GM23338 (cell line): ENCODE data around the gene RNF181. TPM values are rescaled to one million over a fixed set of nuclear protein-coding genes. Genes with fewer than 3 reads are reported as not detected.

ENCODE experiments used
- ATAC-seq: fragments of 200-7000 bp; cut with Tn5 transposase; 3 replicates; pipeline ENCODE4 v1.9.1; 2020
- DNase-seq: peaks from one replicate; pipeline ENCODE4 v3.0.0-alpha.2; 2015; ENCODE audit warnings: low spot score
- H2AFZ ChIP-seq: fragments of 200-600 bp; sonication (generic); 2 replicates; pipeline ENCODE4 v1.8.0; 2016; ENCODE audit warnings: antibody characterized with exemption, mild to moderate bottlenecking, moderate library complexity
- H3F3A ChIP-seq: fragments of 200-600 bp; sonication (generic); replicated peaks from 2 replicates; pipeline ENCODE4 v1.8.0; 2017; ENCODE audit warnings: antibody characterized with exemption, mixed run types, low read depth
- H3K27ac ChIP-seq: fragments of 200-600 bp; sonication (generic); 2 replicates; pipeline ENCODE4 v1.6.1; 2016; ENCODE audit warnings: low read depth
- H3K27me3 ChIP-seq: fragments of 200-600 bp; sonication (generic); 2 replicates; pipeline ENCODE4 v1.8.0; 2016; ENCODE audit warnings: mild to moderate bottlenecking, mixed run types, moderate library complexity; ENCODE audit not compliant: insufficient read depth
- H3K36me3 ChIP-seq: fragments of 200-600 bp; sonication (generic); 2 replicates; pipeline ENCODE4 v1.8.0; 2016; ENCODE audit warnings: mild to moderate bottlenecking; ENCODE audit not compliant: insufficient read depth
- H3K4me1 ChIP-seq: fragments of 200-600 bp; sonication (generic); 2 replicates; pipeline ENCODE4 v1.8.0; 2016; ENCODE audit warnings: mild to moderate bottlenecking, moderate library complexity; ENCODE audit not compliant: insufficient read depth
- H3K4me2 ChIP-seq: fragments of 200-600 bp; sonication (generic); 2 replicates; pipeline ENCODE4 v1.7.1; 2017; ENCODE audit warnings: mixed run types
- H3K4me3 ChIP-seq: fragments of 200-600 bp; sonication (generic); 2 replicates; pipeline ENCODE4 v1.6.1; 2016; ENCODE audit warnings: mixed run types
- H3K79me2 ChIP-seq: fragments of 200-600 bp; sonication (generic); replicated peaks from 2 replicates; pipeline ENCODE4 v1.8.0; 2017; ENCODE audit warnings: mild to moderate bottlenecking; ENCODE audit not compliant: insufficient read depth
- H3K9me2 ChIP-seq: fragments of 200-600 bp; sonication (generic); 2 replicates; pipeline ENCODE4 v1.8.0; 2017; ENCODE audit not compliant: insufficient read depth
- H4K20me1 ChIP-seq: fragments of 200-600 bp; sonication (generic); replicated peaks from 2 replicates; pipeline ENCODE4 v1.8.0; 2017; ENCODE audit warnings: mild to moderate bottlenecking; ENCODE audit not compliant: insufficient read depth
- H3K27ac Mint-ChIP-seq: 2 replicates; pipeline ENCODE4 v1.8.0; 2020; ENCODE audit warnings: inconsistent platforms, mild to moderate bottlenecking, moderate library complexity, mixed read lengths
- H3K27me3 Mint-ChIP-seq: 3 replicates; pipeline ENCODE4 v1.8.0; 2022; ENCODE audit warnings: low read depth, mild to moderate bottlenecking, moderate library complexity, mixed read lengths, inconsistent platforms; ENCODE audit not compliant: insufficient read depth, poor library complexity
- H3K36me3 Mint-ChIP-seq: 3 replicates; pipeline ENCODE4 v1.8.0; 2021; ENCODE audit warnings: low read depth, mild to moderate bottlenecking, inconsistent platforms, moderate library complexity, mixed read lengths
- H3K4me1 Mint-ChIP-seq: 3 replicates; pipeline ENCODE4 v1.8.0; 2020; ENCODE audit warnings: mild to moderate bottlenecking, inconsistent platforms, mixed read lengths
- H3K4me3 Mint-ChIP-seq: 3 replicates; pipeline ENCODE4 v1.8.0; 2021; ENCODE audit warnings: moderate library complexity, mild to moderate bottlenecking, inconsistent platforms, mixed read lengths
- H3K9me3 Mint-ChIP-seq: 3 replicates; pipeline ENCODE4 v1.8.0; 2020; ENCODE audit warnings: moderate library complexity, mild to moderate bottlenecking, inconsistent platforms, mixed read lengths
- CREB1 ChIP-seq: fragments of 250-450 bp; sonication (Bioruptor Pico); IDR thresholded peaks from 2 replicates; pipeline ENCODE4 v1.5.0; 2020; ENCODE audit warnings: low read depth, mild to moderate bottlenecking, moderate library complexity
- ETS1 ChIP-seq: IDR thresholded peaks from 2 replicates; pipeline ENCODE4 v1.6.1; 2016; ENCODE audit warnings: antibody characterized with exemption
- EZH2 ChIP-seq: fragments of 200-600 bp; sonication (generic); IDR thresholded peaks from one replicate; pipeline ENCODE4 v1.8.0; 2017; ENCODE audit warnings: antibody characterized with exemption, mild to moderate bottlenecking, low read depth; ENCODE audit not compliant: unreplicated experiment
- EZH2phosphoT487 ChIP-seq: fragments of 200-600 bp; sonication (generic); IDR thresholded peaks from one replicate; pipeline ENCODE4 v1.8.1; 2018; ENCODE audit warnings: antibody characterized with exemption; ENCODE audit not compliant: unreplicated experiment
- JUNB ChIP-seq: IDR thresholded peaks from one replicate; pipeline ENCODE4 v1.6.1; 2016; ENCODE audit warnings: antibody characterized with exemption; ENCODE audit not compliant: unreplicated experiment
- POLR2AphosphoS5 ChIP-seq: IDR thresholded peaks from 2 replicates; pipeline ENCODE4 v1.6.1; 2016; ENCODE audit warnings: antibody characterized with exemption, low read depth
- REST ChIP-seq: IDR thresholded peaks from one replicate; pipeline ENCODE4 v1.6.1; 2018; ENCODE audit warnings: antibody characterized with exemption; ENCODE audit not compliant: unreplicated experiment
- STAT1 ChIP-seq: IDR thresholded peaks from one replicate; pipeline ENCODE4 v1.6.1; 2016; ENCODE audit warnings: antibody characterized with exemption; ENCODE audit not compliant: unreplicated experiment
- ZNF114 ChIP-seq: fragments of 250-450 bp; sonication (Bioruptor Pico); IDR thresholded peaks from 2 replicates; pipeline ENCODE4 v1.5.0; 2020; ENCODE audit warnings: mild to moderate bottlenecking, moderate library complexity
- ZNF331 ChIP-seq: fragments of 250-450 bp; sonication (Bioruptor Pico); IDR thresholded peaks from 2 replicates; pipeline ENCODE4 v1.5.0; 2020; ENCODE audit warnings: low read depth, mild to moderate bottlenecking, moderate library complexity
- polyA plus RNA-seq: library from polyadenylated mRNA; unstranded; fragments of >200 nt; fragmentation: Nextera tagmentation; extraction: Ambion mirVana; gene quantifications from 2 replicates; pipeline ENCODE4 v1.2.1, GENCODE V29; 2016
- total RNA-seq: library from RNA; depleted of rRNA; stranded (reverse); fragments of >200 nt; shearing (Covaris generic); gene quantifications from 2 replicates; pipeline ENCODE4 v1.2.3, GENCODE V29; 2014
- TF ChIP-seq, protein P1 (sequence below): fragments of 250-450 bp; sonication (Bioruptor Pico); IDR thresholded peaks from 2 replicates; pipeline ENCODE4 v1.5.0; 2020; ENCODE audit warnings: mild to moderate bottlenecking, moderate library complexity

Gene RNF181
- total and polyA plus RNA-seq, 2 experiments from 2014 or later = 114 to 260 TPM

GRCh38 chr2:85600235-85600575, 4.7 kb downstream of the RNF181 start (continued):
- TF ChIP-seq REST (no peak), POLR2AphosphoS5 (no peak)

DNA sequence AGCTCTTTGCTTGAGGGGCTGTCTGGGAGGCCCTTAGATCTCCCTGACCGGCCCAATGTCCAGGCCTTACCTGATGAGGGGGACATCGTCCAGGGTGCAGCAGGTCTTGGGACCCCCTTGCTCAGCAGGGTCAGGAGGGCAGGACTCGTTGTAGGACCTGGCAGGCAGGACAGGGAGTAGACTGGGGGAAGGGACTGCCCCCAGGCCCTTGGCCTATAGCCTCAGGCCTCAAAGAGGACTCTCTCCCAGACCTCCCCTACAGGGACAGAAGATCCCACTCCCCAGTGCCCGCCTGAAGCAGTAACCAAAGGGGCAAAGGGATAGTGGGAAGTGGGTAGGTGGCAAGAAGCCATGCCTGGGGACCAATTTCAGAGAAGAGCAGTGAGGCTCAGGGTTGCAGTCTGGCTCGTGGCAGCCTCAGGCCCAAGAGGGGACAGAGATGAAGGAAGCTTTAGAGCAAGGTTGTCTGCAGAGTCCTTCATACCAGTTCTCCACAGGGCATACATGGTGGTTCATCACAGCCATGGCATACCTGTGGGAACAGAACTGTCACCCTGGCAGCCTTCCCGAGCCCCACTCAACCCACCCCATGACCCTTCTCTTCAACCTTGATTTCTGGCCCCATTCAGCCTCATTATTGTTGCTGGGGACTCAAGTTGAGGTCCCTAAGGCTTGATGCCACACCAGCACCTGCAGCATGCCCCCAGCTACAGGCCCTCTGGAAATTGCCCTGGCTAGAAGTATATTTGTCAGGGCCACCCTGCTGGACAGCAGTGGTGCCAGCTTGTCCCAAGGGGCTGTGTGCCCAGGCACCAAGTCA, 5.6 kb downstream of the RNF181 start:
- Mint-ChIP-seq H3K4me3 (peak overlapping the region; percentile 86), H3K4me1 (peaks cover 9% of the 10 kb centered on the region), H3K27me3 (peaks cover 25% of the 10 kb centered on the region), H3K27ac (no peak overlapping the region), H3K36me3 (peaks cover 14% of the 10 kb centered on the region; the same call in 1 of the 3 replicates), H3K9me3 (peaks cover 3% of the 10 kb centered on the region; the same call in 1 of the 3 replicates)
- DNase-seq = no peak
- Histone ChIP-seq H3K36me3 (no peaks in the 10 kb centered on the region; the same call in 1 of the 2 replicates), H3K27ac (no peak overlapping the region), H3F3A (0 out of 2 replicates have a peak, but pooled peaks cover 8% of the 10 kb centered on the region), H3K9me2 (no peaks in the 10 kb centered on the region), H4K20me1 (peaks cover 20% of the 10 kb centered on the region), H3K4me2 (peak overlapping the region; percentile 93), H3K27me3 (no peaks in the 10 kb centered on the region), H3K4me3 (peak overlapping the region; percentile 96), H3K79me2 (peaks cover 33% of the 10 kb centered on the region), H3K4me1 (peaks cover 8% of the 10 kb centered on the region), H2AFZ (no peak overlapping the region)
- no peak for ATAC-seq
- no peak for TF ChIP-seq STAT1
- TF ChIP-seq EZH2phosphoT487 = no peak
- TF ChIP-seq, protein P1, sequence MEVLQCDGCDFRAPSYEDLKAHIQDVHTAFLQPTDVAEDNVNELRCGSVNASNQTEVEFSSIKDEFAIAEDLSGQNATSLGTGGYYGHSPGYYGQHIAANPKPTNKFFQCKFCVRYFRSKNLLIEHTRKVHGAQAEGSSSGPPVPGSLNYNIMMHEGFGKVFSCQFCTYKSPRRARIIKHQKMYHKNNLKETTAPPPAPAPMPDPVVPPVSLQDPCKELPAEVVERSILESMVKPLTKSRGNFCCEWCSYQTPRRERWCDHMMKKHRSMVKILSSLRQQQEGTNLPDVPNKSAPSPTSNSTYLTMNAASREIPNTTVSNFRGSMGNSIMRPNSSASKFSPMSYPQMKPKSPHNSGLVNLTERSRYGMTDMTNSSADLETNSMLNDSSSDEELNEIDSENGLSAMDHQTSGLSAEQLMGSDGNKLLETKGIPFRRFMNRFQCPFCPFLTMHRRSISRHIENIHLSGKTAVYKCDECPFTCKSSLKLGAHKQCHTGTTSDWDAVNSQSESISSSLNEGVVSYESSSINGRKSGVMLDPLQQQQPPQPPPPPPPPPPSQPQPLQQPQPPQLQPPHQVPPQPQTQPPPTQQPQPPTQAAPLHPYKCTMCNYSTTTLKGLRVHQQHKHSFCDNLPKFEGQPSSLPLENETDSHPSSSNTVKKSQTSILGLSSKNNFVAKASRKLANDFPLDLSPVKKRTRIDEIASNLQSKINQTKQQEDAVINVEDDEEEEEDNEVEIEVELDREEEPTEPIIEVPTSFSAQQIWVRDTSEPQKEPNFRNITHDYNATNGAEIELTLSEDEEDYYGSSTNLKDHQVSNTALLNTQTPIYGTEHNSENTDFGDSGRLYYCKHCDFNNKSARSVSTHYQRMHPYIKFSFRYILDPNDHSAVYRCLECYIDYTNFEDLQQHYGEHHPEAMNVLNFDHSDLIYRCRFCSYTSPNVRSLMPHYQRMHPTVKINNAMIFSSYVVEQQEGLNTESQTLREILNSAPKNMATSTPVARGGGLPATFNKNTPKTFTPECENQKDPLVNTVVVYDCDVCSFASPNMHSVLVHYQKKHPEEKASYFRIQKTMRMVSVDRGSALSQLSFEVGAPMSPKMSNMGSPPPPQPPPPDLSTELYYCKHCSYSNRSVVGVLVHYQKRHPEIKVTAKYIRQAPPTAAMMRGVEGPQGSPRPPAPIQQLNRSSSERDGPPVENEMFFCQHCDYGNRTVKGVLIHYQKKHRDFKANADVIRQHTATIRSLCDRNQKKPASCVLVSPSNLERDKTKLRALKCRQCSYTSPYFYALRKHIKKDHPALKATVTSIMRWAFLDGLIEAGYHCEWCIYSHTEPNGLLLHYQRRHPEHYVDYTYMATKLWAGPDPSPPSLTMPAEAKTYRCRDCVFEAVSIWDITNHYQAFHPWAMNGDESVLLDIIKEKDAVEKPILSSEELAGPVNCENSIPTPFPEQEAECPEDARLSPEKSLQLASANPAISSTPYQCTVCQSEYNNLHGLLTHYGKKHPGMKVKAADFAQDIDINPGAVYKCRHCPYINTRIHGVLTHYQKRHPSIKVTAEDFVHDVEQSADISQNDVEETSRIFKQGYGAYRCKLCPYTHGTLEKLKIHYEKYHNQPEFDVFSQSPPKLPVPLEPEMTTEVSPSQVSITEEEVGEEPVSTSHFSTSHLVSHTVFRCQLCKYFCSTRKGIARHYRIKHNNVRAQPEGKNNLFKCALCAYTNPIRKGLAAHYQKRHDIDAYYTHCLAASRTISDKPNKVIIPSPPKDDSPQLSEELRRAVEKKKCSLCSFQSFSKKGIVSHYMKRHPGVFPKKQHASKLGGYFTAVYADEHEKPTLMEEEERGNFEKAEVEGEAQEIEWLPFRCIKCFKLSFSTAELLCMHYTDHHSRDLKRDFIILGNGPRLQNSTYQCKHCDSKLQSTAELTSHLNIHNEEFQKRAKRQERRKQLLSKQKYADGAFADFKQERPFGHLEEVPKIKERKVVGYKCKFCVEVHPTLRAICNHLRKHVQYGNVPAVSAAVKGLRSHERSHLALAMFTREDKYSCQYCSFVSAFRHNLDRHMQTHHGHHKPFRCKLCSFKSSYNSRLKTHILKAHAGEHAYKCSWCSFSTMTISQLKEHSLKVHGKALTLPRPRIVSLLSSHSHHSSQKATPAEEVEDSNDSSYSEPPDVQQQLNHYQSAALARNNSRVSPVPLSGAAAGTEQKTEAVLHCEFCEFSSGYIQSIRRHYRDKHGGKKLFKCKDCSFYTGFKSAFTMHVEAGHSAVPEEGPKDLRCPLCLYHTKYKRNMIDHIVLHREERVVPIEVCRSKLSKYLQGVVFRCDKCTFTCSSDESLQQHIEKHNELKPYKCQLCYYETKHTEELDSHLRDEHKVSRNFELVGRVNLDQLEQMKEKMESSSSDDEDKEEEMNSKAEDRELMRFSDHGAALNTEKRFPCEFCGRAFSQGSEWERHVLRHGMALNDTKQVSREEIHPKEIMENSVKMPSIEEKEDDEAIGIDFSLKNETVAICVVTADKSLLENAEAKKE (CRISPR knock-in tag) = no peak
- no peak for TF ChIP-seq ZNF114 (CRISPR knock-in tag)
- no peak for TF ChIP-seq ZNF331 (CRISPR knock-in tag)
- no peak for TF ChIP-seq JUNB
- no peak for TF ChIP-seq POLR2AphosphoS5
- no peak for TF ChIP-seq CREB1 (CRISPR knock-in tag)
- no peak for TF ChIP-seq EZH2
- TF ChIP-seq ETS1 = no peak
